Heart right ventricle (tissue), 16 donors: ENCODE data around the gene SORL1. TPM values are rescaled to one million over a fixed set of nuclear protein-coding genes. Genes with fewer than 3 reads are reported as not detected.

Experiments used
- ATAC-seq, 8 donors: fragments of 200-7000 bp; cut with Tn5 transposase; one replicate each; pipeline ENCODE4 v1.9.1; 2020; ENCODE audit warnings: mild to moderate bottlenecking in 8 of 8, moderate library complexity in 8 of 8, moderate number of reproducible peaks in 1 of 8
- DNase-seq, 2 donors: peaks; one replicate each; pipeline ENCODE4 v3.0.0-alpha.2; 2020
- H3K27ac ChIP-seq, 10 donors: fragments of 200-600 bp; sonication (generic) in 2 of 10; one replicate each; pipeline versions ENCODE4 v1.5.0 to v1.8.0; 2020 to 2022; ENCODE audit warnings: mild to moderate bottlenecking in 3 of 10
- H3K27me3 ChIP-seq, 7 donors: fragments of 200-600 bp; one replicate each; pipeline ENCODE4 v1.8.0; 2021 to 2022; ENCODE audit warnings: mild to moderate bottlenecking in 2 of 7
- H3K36me3 ChIP-seq, 9 donors: fragments of 200-600 bp; sonication (generic) in 1 of 9; one replicate each; pipeline versions ENCODE4 v1.5.0 to v1.8.0; 2020 to 2022; ENCODE audit warnings: mild to moderate bottlenecking in 2 of 9
- H3K4me1 ChIP-seq, 9 donors: fragments of 200-600 bp; sonication (generic) in 1 of 9; one replicate each; pipeline versions ENCODE4 v1.5.0 to v1.8.0; 2020 to 2022; ENCODE audit warnings: mild to moderate bottlenecking in 4 of 9
- H3K4me3 ChIP-seq, 10 donors: fragments of 200-600 bp; sonication (generic) in 2 of 10; one replicate each; pipeline versions ENCODE4 v1.5.0 to v1.8.0; 2020 to 2022; ENCODE audit warnings: mild to moderate bottlenecking in 7 of 10, moderate library complexity in 2 of 10
- H3K9me3 ChIP-seq, 11 donors: fragments of 200-600 bp in 10 of 11; sonication (generic) in 2 of 11; one replicate each; pipeline versions ENCODE4 v1.5.0 to v1.8.0; 2013 to 2022; ENCODE audit warnings: mild to moderate bottlenecking in 2 of 11, control low read depth in 1 of 11, moderate library complexity in 1 of 11
- CTCF ChIP-seq, 9 donors: fragments of 200-600 bp; sonication (generic) in 2 of 9; IDR thresholded peaks; one replicate each; pipeline versions ENCODE4 v1.5.0 to v1.8.0; 2021 to 2022; ENCODE audit warnings: antibody characterized with exemption in 9 of 9, mild to moderate bottlenecking in 5 of 9, moderate library complexity in 1 of 9
- WGBS, 2 donors: extraction: QIAGEN DNeasy Blood & Tissue Kit; methylation state at CpG; one replicate each; pipeline ENCODE4 v1.1.7; 2013; ENCODE audit warnings: inconsistent platforms in 1 of 2; 5-methylcytosine and 5-hydroxymethylcytosine counted together
- intact Hi-C, 10 donors: fragments of 100-400 bp; cut with DNase I; formaldehyde crosslinking; loops; one replicate each; pipeline versions ENCODE4 v1.11.1 to v1.14.2; 2022
- polyA plus RNA-seq, 2 donors: library from polyadenylated mRNA; stranded (reverse); fragments of 200-250 nt; gene quantifications; one replicate each; pipeline ENCODE4 v1.2.3, GENCODE V29; 2013
- total RNA-seq, 10 donors: library from RNA; stranded (reverse); fragmentation: NEBNext Ultra II Directional in 3 of 10; extraction: Animal tissue kit (Norgen Biotek cat#: 25700) in 3 of 10; gene quantifications; one replicate each; pipeline versions ENCODE4 v1.2.1 to v1.2.4, GENCODE V29; 2021 to 2023
- donor health status: Arrhythmogenic right ventricular cardiomyopathy.
- donor health status: ischemic (EF 13 %, LVEDD 7.1; RV severe dilation, severe dysfunction).
- donor health status: healthy with polysubstance abuse.
- donor health status: DM: no; HTN: yes; CAD: no.
- donor health status: DM: no; HTN: no; CAD: no.
- donor health status: ischemic (EF 25% LVEDD 6.9; RV normal size, moderate dysfunction).
- donor health status: ischemic (EF 25% LVEDD 5.7; RV mildly dilated, moderate dysfunction).
- donor health status: healthy.
- donor health status: DM: yes; HTN: yes; CAD: no.
- donor health status: Ischemic cardiomyopathy.
- donor health status: ischemic (EF 35%, LVEDD 5.7; RV mildly dilated, moderate dysfunction).
- donor health status: nonischemic (EF 11% LVEDD 7.7; RV severe dilation, severe dysfunction).
- donor health status: DM: yes; HTN: yes; CAD: no.
- donor health status: PGD.
- donor health status: ischemic (EF 29% LVEDD 5.4; RV normal size, mild dysfunction).
- donor health status: nonischemic (EF 23%, LVEDD 6.1; RV moderate dilation, normal function).

SORL1 gene
- total and polyA plus RNA-seq, 12 donors: 0.26 to 15.1 (median 8.7) TPM

- H3K27me3 ChIP-seq: no peaks in the 10 kb centered on the region
- H3K4me1 ChIP-seq: no peaks in the 10 kb centered on the region
- DNase-seq (no peak), ATAC-seq (no peak)
- no peak overlapping the region for H3K4me3 ChIP-seq
- intact Hi-C loops: no loop called here
- no peak for TF ChIP-seq CTCF (IDR thresholded peaks at IDR 0.05)
- peaks cover 0 to 62% (median 0%) of the 10 kb centered on the region in 9 donors for H3K36me3 ChIP-seq
- WGBS, 2 donors: 54 to 61% methylated on average over 5 of the region's 5 CpGs
- H3K9me3 ChIP-seq: no peaks in the 10 kb centered on the region
- H3K27ac ChIP-seq: no peak overlapping the region
Observed at GRCh38 chr11:121561716-121562115, 109.6 kb downstream of the SORL1 start.

- WGBS, 2 donors: 88 to 89% methylated on average over 4 of the region's 4 CpGs
- no peak for TF ChIP-seq CTCF (IDR thresholded peaks at IDR 0.05)
- Histone ChIP-seq H3K9me3 (no peaks in the 10 kb centered on the region), H3K27ac (no peak overlapping the region), H3K27me3 (no peaks in the 10 kb centered on the region), H3K4me3 (no peak overlapping the region), H3K36me3 (peaks cover 0 to 65% (median 0%) of the 10 kb centered on the region in 9 donors), H3K4me1 (no peaks in the 10 kb centered on the region)
- DNase-seq: no peak
- no peak for ATAC-seq
- intact Hi-C loops: no loop called here
Observed at GRCh38 chr11:121563003-121563402, 110.9 kb downstream of the SORL1 start.

GRCh38 chr11:121563900-121564822 is 112.0 kb downstream of the SORL1 start:
- 83 to 85% methylated on average over 8 of the region's 8 CpGs for WGBS, 2 donors
- Histone ChIP-seq H3K27ac (no peak overlapping the region), H3K36me3 (peaks cover 0 to 62% (median 0%) of the 10 kb centered on the region in 9 donors), H3K9me3 (no peaks in the 10 kb centered on the region), H3K4me1 (no peaks in the 10 kb centered on the region), H3K27me3 (no peaks in the 10 kb centered on the region), H3K4me3 (no peak overlapping the region)
- no peak for ATAC-seq
- intact Hi-C loops: no loop called here
- TF ChIP-seq CTCF (IDR thresholded peaks at IDR 0.05): no peak
- no peak for DNase-seq

GRCh38 chr11:121564948-121565684 is 113.0 kb downstream of the SORL1 start:
- DNase-seq (no peak), ATAC-seq (no peak)
- 89 to 91% methylated on average over 5 of the region's 5 CpGs for WGBS, 2 donors
- intact Hi-C loops: no loop called here
- no peaks in the 10 kb centered on the region for H3K9me3 ChIP-seq
- H3K4me3 ChIP-seq: no peak overlapping the region
- H3K36me3 ChIP-seq: peaks cover 0 to 62% (median 0%) of the 10 kb centered on the region in 9 donors
- no peak for TF ChIP-seq CTCF (IDR thresholded peaks at IDR 0.05)
- H3K27ac ChIP-seq: no peak overlapping the region
- H3K27me3 ChIP-seq: no peaks in the 10 kb centered on the region
- no peaks in the 10 kb centered on the region for H3K4me1 ChIP-seq
